Type B pancreatic cell (in vitro differentiated cells): ENCODE results near the gene HSPB2. TPM values are rescaled to one million over a fixed set of nuclear protein-coding genes. Genes with fewer than 3 reads are reported as not detected.

ENCODE experiments used
- DNase-seq: peaks from one replicate; pipeline ENCODE4 v3.0.0; 2021; ENCODE audit warnings: mixed read lengths; ENCODE audit not compliant: unreplicated experiment; ENCODE audit errors: extremely low spot score
- H3K27ac Mint-ChIP-seq: 2 replicates; pipeline ENCODE4 v1.8.0; 2021; ENCODE audit warnings: mild to moderate bottlenecking, mixed read lengths
- H3K27me3 Mint-ChIP-seq: 2 replicates; pipeline ENCODE4 v1.8.0; 2021; ENCODE audit warnings: mixed read lengths
- H3K36me3 Mint-ChIP-seq: 2 replicates; pipeline ENCODE4 v1.8.0; 2021; ENCODE audit warnings: mixed read lengths
- H3K4me1 Mint-ChIP-seq: one replicate; pipeline ENCODE4 v1.8.0; 2021; ENCODE audit warnings: mixed read lengths; ENCODE audit not compliant: unreplicated experiment
- H3K4me3 Mint-ChIP-seq: 2 replicates; pipeline ENCODE4 v1.8.0; 2021; ENCODE audit warnings: mild to moderate bottlenecking, mixed read lengths
- H3K9me3 Mint-ChIP-seq: 2 replicates; pipeline ENCODE4 v1.8.0; 2021; ENCODE audit warnings: mixed read lengths
- CTCF ChIP-seq: fragments of 200-600 bp; sonication (generic); conservative IDR thresholded peaks from 2 replicates; pipeline ENCODE4 v1.5.0; 2021; ENCODE audit warnings: antibody characterized with exemption, mild to moderate bottlenecking
- total RNA-seq: library from RNA; stranded (reverse); gene quantifications from 2 replicates; pipeline ENCODE4 v1.2.1, GENCODE V29; 2021; ENCODE audit warnings: low replicate concordance

The HSPB2 gene
- total RNA-seq, 1 donor from 2014 or later: not detected

GRCh38 chr11:111917312-111917711 lies 4.8 kb downstream of the HSPB2 start:
- Mint-ChIP-seq H3K4me3 (no peak overlapping the region), H3K9me3 (no peaks in the 10 kb centered on the region), H3K36me3 (no peaks in the 10 kb centered on the region), H3K27me3 (no peaks in the 10 kb centered on the region), H3K27ac (no peak overlapping the region), H3K4me1 (peaks cover 22% of the 10 kb centered on the region)
- no peak for TF ChIP-seq CTCF
- DNase-seq: no peak

GRCh38 chr11:111917788-111918187 lies 5.3 kb downstream of the HSPB2 start:
- no peak for DNase-seq
- no peak overlapping the region for H3K27ac Mint-ChIP-seq
- H3K4me1 Mint-ChIP-seq: peaks cover 23% of the 10 kb centered on the region
- H3K36me3 Mint-ChIP-seq: no peaks in the 10 kb centered on the region
- H3K4me3 Mint-ChIP-seq: no peak overlapping the region
- H3K27me3 Mint-ChIP-seq: no peaks in the 10 kb centered on the region
- H3K9me3 Mint-ChIP-seq: no peaks in the 10 kb centered on the region
- TF ChIP-seq CTCF: no peak

- Mint-ChIP-seq H3K27me3 (no peaks in the 10 kb centered on the region), H3K4me1 (peaks cover 31% of the 10 kb centered on the region), H3K9me3 (no peaks in the 10 kb centered on the region), H3K27ac (peak within 1 kb of the TSS; percentile 91), H3K4me3 (peak within 1 kb of the TSS; percentile 84), H3K36me3 (no peaks in the 10 kb centered on the region)
- TF ChIP-seq CTCF: no peak
- no peak for DNase-seq
Observed at GRCh38 chr11:111918390-111919256, 6.1 kb downstream of the HSPB2 start, which contains the start of gene C11orf52. Gene C11orf52, plus strand, starts transcription at chr11:111918913. Its CDS starts 60 bp downstream, at chr11:111918973.

GRCh38 chr11:111920908-111921307 lies 8.4 kb downstream of the HSPB2 start:
- no peak overlapping the region for H3K4me3 Mint-ChIP-seq
- peaks cover 39% of the 10 kb centered on the region for H3K4me1 Mint-ChIP-seq
- no peaks in the 10 kb centered on the region for H3K36me3 Mint-ChIP-seq
- no peak for DNase-seq
- no peaks in the 10 kb centered on the region for H3K9me3 Mint-ChIP-seq
- no peaks in the 10 kb centered on the region for H3K27me3 Mint-ChIP-seq
- H3K27ac Mint-ChIP-seq: no peak overlapping the region
- TF ChIP-seq CTCF: no peak

GRCh38 chr11:111921541-111922230 lies 9.2 kb downstream of the HSPB2 start:
- TF ChIP-seq CTCF: no peak
- Mint-ChIP-seq H3K9me3 (no peaks in the 10 kb centered on the region), H3K4me3 (no peak overlapping the region), H3K36me3 (no peaks in the 10 kb centered on the region), H3K27ac (no peak overlapping the region), H3K27me3 (no peaks in the 10 kb centered on the region), H3K4me1 (peaks cover 47% of the 10 kb centered on the region)
- DNase-seq: no peak
